NOMO-1 treated with DMSO at 0.1 percent for 48 hours (cell line): ENCODE results near the gene GADD45A.
A peak's percentile ranks its signal among the peaks of the same experiment; 100 is the strongest.

Experiments used
- DNase-seq: peaks from one replicate; lab custom pipeline; 2025; ENCODE audit not compliant: unreplicated experiment; lab: John Stamatoyannopoulos, UW

GADD45A gene

GRCh38 chr1:67687649-67688048, 2.6 kb downstream of the GADD45A start:
- DNase-seq = peak; percentile 59

- DNase-seq = peak; percentile 29
Observed at GRCh38 chr1:67688526-67689219, 3.7 kb downstream of the GADD45A start.

- DNase-seq = no peak
Observed at GRCh38 chr1:67689267-67690017, 4.4 kb downstream of the GADD45A start.

GRCh38 chr1:67690018-67690363, 5.0 kb downstream of the GADD45A start:
- no peak for DNase-seq

- DNase-seq = no peak
Observed at GRCh38 chr1:67690411-67690810, 5.4 kb downstream of the GADD45A start.

- DNase-seq = no peak
Observed at GRCh38 chr1:67691712-67692111, 6.7 kb downstream of the GADD45A start.

GRCh38 chr1:67695963-67696362, 11.0 kb downstream of the GADD45A start:
- DNase-seq = no peak

GRCh38 chr1:67696708-67697107, 11.7 kb downstream of the GADD45A start:
- no peak for DNase-seq

GRCh38 chr1:67700220-67700619, 15.2 kb downstream of the GADD45A start:
- DNase-seq = no peak

GRCh38 chr1:67700692-67701410, 15.8 kb downstream of the GADD45A start:
- no peak for DNase-seq

- no peak for DNase-seq
Observed at GRCh38 chr1:67701876-67702275, 16.9 kb downstream of the GADD45A start.

- no peak for DNase-seq
Observed at GRCh38 chr1:67704351-67704750, 19.4 kb downstream of the GADD45A start.

- DNase-seq = no peak
Observed at GRCh38 chr1:67705735-67706453, 20.9 kb downstream of the GADD45A start.

GRCh38 chr1:67708606-67709005, 23.6 kb downstream of the GADD45A start:
- no peak for DNase-seq

- DNase-seq = no peak
Observed at GRCh38 chr1:67710417-67710816, 25.4 kb downstream of the GADD45A start.

- no peak for DNase-seq
Observed at GRCh38 chr1:67711158-67711854, 26.3 kb downstream of the GADD45A start.

- DNase-seq = no peak
Observed at GRCh38 chr1:67711855-67712212, 26.8 kb downstream of the GADD45A start.

- DNase-seq = no peak
Observed at GRCh38 chr1:67713057-67713846, 28.3 kb downstream of the GADD45A start.

- no peak for DNase-seq
Observed at GRCh38 chr1:67715819-67716218, 30.8 kb downstream of the GADD45A start.

GRCh38 chr1:67716800-67717199, 31.8 kb downstream of the GADD45A start:
- DNase-seq = no peak
